Gastroesophageal sphincter (tissue), 4 donors: ENCODE results near the gene LRRC31. TPM values are rescaled to one million over a fixed set of nuclear protein-coding genes. Genes with fewer than 3 reads are reported as not detected.

Source experiments
- ATAC-seq: fragments of 150-250 bp; one replicate; pipeline ENCODE4 v1.9.1; 2016; ENCODE audit warnings: mild to moderate bottlenecking, moderate library complexity
- H3K27ac ChIP-seq, 4 donors: fragments of 200-600 bp; sonication (generic) in 3 of 4; 1 replicate in 3 of 4; 2 replicates in 1 of 4; pipeline ENCODE4 v1.5.1; 2016 to 2019
- H3K27me3 ChIP-seq: fragments of 200-600 bp; sonication (generic); one replicate; pipeline ENCODE4 v1.5.1; 2019
- H3K36me3 ChIP-seq, 2 donors: fragments of 200-600 bp; sonication (generic); one replicate each; pipeline ENCODE4 v1.5.1; 2019; ENCODE audit warnings: control low read depth in 1 of 2
- H3K4me1 ChIP-seq, 3 donors: fragments of 200-600 bp; sonication (generic); 1 replicate in 2 of 3; 2 replicates in 1 of 3; pipeline ENCODE4 v1.5.1; 2016 to 2019; ENCODE audit warnings: control low read depth in 2 of 3
- H3K4me3 ChIP-seq, 2 donors: fragments of 200-600 bp; sonication (generic); one replicate each; pipeline ENCODE4 v1.5.1; 2019; ENCODE audit warnings: mild to moderate bottlenecking in 1 of 2, moderate library complexity in 1 of 2
- H3K9me3 ChIP-seq, 3 donors: fragments of 200-600 bp; sonication (generic); one replicate each; pipeline ENCODE4 v1.5.1; 2017 to 2019; ENCODE audit warnings: control low read depth in 2 of 3
- EP300 ChIP-seq: sonication (generic); formaldehyde crosslinking; IDR thresholded peaks from one replicate; pipeline ENCODE4 v1.6.1; 2017; ENCODE audit warnings: antibody characterized with exemption, mild to moderate bottlenecking
- POLR2A ChIP-seq, 2 donors: fragments of 450-650 bp; IDR thresholded peaks; one replicate each; pipeline ENCODE4 v1.6.1; 2017; ENCODE audit warnings: antibody characterized with exemption in 2 of 2, mild to moderate bottlenecking in 2 of 2, moderate library complexity in 1 of 2
- POLR2AphosphoS5 ChIP-seq: sonication (generic); formaldehyde crosslinking; IDR thresholded peaks from one replicate; pipeline ENCODE4 v1.6.1; 2017; ENCODE audit warnings: antibody characterized with exemption
- WGBS, 2 donors: methylation state at CpG; one replicate each; pipeline ENCODE4 v1.1.5; 2018; ENCODE audit warnings: low coverage in 1 of 2; 5-methylcytosine and 5-hydroxymethylcytosine counted together
- total RNA-seq, 4 donors: library from RNA; depleted of rRNA; stranded (reverse); fragments of >200 nt; gene quantifications; one replicate each; pipeline ENCODE4 v1.1.0, GENCODE V29; 2016
- TF ChIP-seq, protein P1 (sequence below), 4 experiments: fragments of 200-600 bp in 2 of 4; fragments of 450-650 bp in 2 of 4; sonication (generic) in 1 of 4; IDR thresholded peaks; one replicate each; pipeline ENCODE4 v1.5.1; 2017 to 2019; ENCODE audit warnings: antibody characterized with exemption in 4 of 4, mild to moderate bottlenecking in 2 of 4, moderate library complexity in 2 of 4

LRRC31 gene
- total RNA-seq, 4 donors from 2014 or later: 0.35 TPM; not detected in 3

DNA sequence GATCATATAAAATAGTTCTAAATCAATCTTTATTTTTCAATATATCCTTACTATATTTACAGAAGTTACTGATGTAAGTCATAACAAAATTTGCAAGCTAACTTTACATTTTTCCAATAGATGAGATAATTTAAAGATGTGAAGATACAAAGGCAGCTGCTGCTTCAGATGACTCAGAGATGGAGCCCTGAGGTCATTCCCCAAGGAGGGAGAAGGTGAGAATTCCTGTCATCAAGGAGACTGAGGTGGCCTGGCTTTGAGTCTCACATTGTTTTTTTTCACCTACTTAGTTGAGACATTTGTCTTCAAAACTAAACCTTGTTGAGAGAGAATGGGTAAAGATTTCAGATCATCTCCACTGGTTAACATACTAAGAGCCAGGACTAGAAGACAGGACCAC, 37.7 kb upstream of the LRRC31 start:
- Histone ChIP-seq H3K36me3 (no peaks in the 10 kb centered on the region), H3K4me1 (no peaks in the 10 kb centered on the region), H3K27ac (no peak overlapping the region), H3K9me3 (peaks cover 0 to under 1% (median 0%) of the 10 kb centered on the region in 3 donors), H3K4me3 (no peak overlapping the region), H3K27me3 (no peaks in the 10 kb centered on the region)
- ATAC-seq: no peak
- TF ChIP-seq POLR2AphosphoS5: no peak
- TF ChIP-seq, protein P1, sequence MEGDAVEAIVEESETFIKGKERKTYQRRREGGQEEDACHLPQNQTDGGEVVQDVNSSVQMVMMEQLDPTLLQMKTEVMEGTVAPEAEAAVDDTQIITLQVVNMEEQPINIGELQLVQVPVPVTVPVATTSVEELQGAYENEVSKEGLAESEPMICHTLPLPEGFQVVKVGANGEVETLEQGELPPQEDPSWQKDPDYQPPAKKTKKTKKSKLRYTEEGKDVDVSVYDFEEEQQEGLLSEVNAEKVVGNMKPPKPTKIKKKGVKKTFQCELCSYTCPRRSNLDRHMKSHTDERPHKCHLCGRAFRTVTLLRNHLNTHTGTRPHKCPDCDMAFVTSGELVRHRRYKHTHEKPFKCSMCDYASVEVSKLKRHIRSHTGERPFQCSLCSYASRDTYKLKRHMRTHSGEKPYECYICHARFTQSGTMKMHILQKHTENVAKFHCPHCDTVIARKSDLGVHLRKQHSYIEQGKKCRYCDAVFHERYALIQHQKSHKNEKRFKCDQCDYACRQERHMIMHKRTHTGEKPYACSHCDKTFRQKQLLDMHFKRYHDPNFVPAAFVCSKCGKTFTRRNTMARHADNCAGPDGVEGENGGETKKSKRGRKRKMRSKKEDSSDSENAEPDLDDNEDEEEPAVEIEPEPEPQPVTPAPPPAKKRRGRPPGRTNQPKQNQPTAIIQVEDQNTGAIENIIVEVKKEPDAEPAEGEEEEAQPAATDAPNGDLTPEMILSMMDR (IDR thresholded peaks at IDR 0.05): no peak
- TF ChIP-seq POLR2A (IDR thresholded peaks at IDR 0.05): no peak
- no peak for TF ChIP-seq EP300

DNA sequence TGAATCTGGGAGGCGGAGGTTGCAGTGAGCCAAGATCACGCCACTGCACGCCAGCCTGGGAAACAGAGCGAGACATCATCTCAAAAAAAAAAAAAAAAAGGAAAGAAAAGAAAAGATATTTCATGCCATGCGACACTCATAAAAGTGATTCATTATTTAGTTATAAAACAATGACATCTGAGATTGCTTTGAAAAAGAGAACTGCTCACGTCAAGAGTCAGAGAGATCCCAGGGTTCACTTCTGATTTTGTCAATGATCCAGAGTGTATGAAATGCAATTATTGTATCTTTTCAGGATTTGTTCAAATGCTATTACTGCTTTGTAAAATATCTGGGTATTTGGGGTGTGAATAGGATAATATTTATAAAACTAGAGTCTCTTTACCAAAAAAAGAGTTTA, 35.7 kb upstream of the LRRC31 start:
- peaks cover 0 to 22% (median 0%) of the 10 kb centered on the region in 3 donors for H3K9me3 ChIP-seq
- no peak overlapping the region for H3K4me3 ChIP-seq
- ATAC-seq: no peak
- H3K27me3 ChIP-seq: no peaks in the 10 kb centered on the region
- no peaks in the 10 kb centered on the region for H3K4me1 ChIP-seq
- no peak overlapping the region for H3K27ac ChIP-seq
- no peaks in the 10 kb centered on the region for H3K36me3 ChIP-seq
- WGBS, 2 donors: 63 to 73% methylated on average over 2 to 5 of the region's 6 CpGs
- no peak for TF ChIP-seq POLR2A (IDR thresholded peaks at IDR 0.05)

DNA sequence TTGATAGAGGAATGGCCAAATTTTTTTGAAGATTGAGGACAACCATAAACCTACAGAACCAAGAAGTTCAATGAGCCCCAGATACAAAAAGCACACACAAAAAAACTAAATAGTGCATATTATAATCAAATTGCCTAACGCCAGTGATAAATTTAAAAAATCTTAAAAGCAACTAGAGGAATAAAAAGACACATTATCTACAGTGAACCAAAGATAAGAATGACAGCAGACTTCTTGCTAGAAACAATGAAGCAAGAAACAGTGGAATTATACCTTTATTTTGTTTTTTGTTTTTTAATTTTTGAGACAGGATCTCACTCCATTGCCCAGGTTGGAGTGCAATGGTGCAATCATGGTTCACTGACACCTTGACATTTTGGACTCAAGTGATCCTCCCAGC, 31.7 kb upstream of the LRRC31 start:
- Histone ChIP-seq H3K27ac (no peak overlapping the region), H3K9me3 (peaks cover 0 to 29% (median 0%) of the 10 kb centered on the region in 3 donors), H3K4me1 (no peaks in the 10 kb centered on the region), H3K27me3 (no peaks in the 10 kb centered on the region), H3K36me3 (no peaks in the 10 kb centered on the region), H3K4me3 (no peak overlapping the region)
- 88 to 100% methylated on average over 1 of the region's 1 CpG for WGBS, 2 donors
- ATAC-seq: no peak
- TF ChIP-seq, protein P1 (IDR thresholded peaks at IDR 0.05): no peak
- TF ChIP-seq POLR2A (IDR thresholded peaks at IDR 0.05) (no peak), POLR2AphosphoS5 (no peak), EP300 (no peak)

DNA sequence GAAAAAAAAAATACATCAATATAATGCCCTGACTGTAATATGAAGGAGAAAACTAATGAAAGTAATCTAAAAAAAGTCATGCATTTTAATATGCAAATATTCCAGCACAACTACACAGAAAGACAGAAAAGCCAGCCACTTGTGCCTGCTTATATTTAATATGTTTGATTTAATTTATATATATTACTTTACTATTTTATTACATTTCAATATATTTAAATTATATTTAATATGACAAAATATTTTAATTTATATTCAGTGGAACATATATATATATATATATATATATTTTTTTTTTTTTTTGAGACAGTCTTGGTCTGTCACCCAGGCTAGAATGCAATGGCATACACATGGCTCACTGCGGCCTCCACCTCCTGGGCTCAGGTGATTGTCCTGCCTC, 27.5 kb upstream of the LRRC31 start:
- Histone ChIP-seq H3K27me3 (no peaks in the 10 kb centered on the region), H3K9me3 (peaks cover 0 to 26% (median 0%) of the 10 kb centered on the region in 3 donors), H3K4me3 (no peak overlapping the region), H3K36me3 (no peaks in the 10 kb centered on the region), H3K27ac (no peak overlapping the region), H3K4me1 (no peaks in the 10 kb centered on the region)
- 100% methylated on average over 1 of the region's 1 CpG for WGBS, 2 donors
- no peak for ATAC-seq
- TF ChIP-seq, protein P1 (IDR thresholded peaks at IDR 0.05): no peak
- TF ChIP-seq POLR2A (IDR thresholded peaks at IDR 0.05): no peak
- no peak for TF ChIP-seq EP300
- TF ChIP-seq POLR2AphosphoS5: no peak

DNA sequence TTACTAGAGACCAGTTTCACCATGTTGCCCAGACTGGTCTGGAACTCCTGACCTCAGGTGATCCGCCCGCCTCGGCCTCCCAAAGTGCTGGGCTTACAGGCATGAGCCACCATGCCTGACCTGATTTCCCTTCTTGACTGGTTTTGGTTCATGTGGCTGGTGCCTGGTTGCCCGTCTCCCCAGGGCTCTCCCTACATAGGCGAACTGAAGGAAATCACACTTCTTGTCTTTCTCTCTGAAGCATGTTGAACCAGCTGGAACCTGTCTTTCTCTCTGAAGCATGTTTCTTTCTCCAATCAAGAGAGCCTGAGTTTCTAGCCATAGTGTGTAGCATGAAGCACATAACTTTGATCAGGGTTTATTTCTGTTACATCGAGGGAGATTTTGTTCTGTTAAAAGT, 25.3 kb upstream of the LRRC31 start:
- no peaks in the 10 kb centered on the region for H3K27me3 ChIP-seq
- no peak for ATAC-seq
- no peak for TF ChIP-seq EP300
- TF ChIP-seq, protein P1 (IDR thresholded peaks at IDR 0.05): no peak
- no peak for TF ChIP-seq POLR2A (IDR thresholded peaks at IDR 0.05)
- TF ChIP-seq POLR2AphosphoS5: no peak
- no peaks in the 10 kb centered on the region for H3K4me1 ChIP-seq
- no peaks in the 10 kb centered on the region for H3K36me3 ChIP-seq
- 53 to 69% methylated on average over 4 to 5 of the region's 6 CpGs for WGBS, 2 donors
- peaks cover 0 to 4% (median 0%) of the 10 kb centered on the region in 3 donors for H3K9me3 ChIP-seq
- H3K4me3 ChIP-seq: no peak overlapping the region
- H3K27ac ChIP-seq: no peak overlapping the region
